GM12873 (cell line): Measurements from ENCODE around the gene SLC35D1.

Experiments
- CTCF ChIP-seq: IDR thresholded peaks from 2 replicates; pipeline ENCODE4 v1.5.1; 2012; ENCODE audit warnings: low read depth, mild to moderate bottlenecking, moderate library complexity, low read length, control low read depth; ENCODE audit not compliant: insufficient read depth; ENCODE audit errors: missing control alignments

Gene SLC35D1

GRCh38 chr1:67044631-67045270 lies 9.2 kb downstream of the SLC35D1 start:
- no peak for TF ChIP-seq CTCF

GRCh38 chr1:67043366-67043765 lies 10.6 kb downstream of the SLC35D1 start:
- TF ChIP-seq CTCF = no peak

DNA sequence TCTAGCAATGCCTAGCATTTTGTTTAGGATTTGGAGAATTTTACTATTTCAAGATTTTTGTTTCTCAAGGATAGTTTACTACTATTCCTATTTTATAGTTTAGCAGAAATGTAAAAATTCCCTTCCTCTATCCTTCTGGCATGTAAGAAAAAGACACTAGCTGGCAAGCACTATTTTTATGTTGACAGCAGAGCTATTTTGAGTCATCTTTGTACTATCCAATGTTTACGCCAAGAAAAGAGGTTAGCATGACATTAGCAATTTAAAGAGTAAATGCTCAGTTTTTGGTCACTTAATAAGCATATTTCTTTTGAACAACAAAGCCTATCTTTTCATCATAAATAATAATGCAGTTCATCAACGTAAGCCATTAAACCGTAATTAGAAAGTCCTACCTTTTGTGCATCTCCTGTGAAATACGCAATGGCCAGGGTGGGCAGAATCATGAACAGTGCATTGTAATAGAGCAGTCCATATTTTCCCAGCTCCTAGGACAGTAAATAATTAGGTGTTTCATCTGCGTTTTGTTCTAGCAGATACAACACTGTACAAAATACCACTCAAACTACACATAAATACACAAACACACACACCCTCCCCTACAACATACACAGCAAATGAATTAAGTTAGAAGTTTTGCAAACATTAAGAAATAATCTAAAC lies 12.0 kb downstream of the SLC35D1 start:
- TF ChIP-seq CTCF = no peak

- no peak for TF ChIP-seq CTCF
These were observed 13.5 kb downstream of the SLC35D1 start for GRCh38 chr1:67040405-67040804.

- no peak for TF ChIP-seq CTCF
These were observed 22.1 kb downstream of the SLC35D1 start for GRCh38 chr1:67031859-67032247.

- no peak for TF ChIP-seq CTCF
These were observed 22.7 kb downstream of the SLC35D1 start for GRCh38 chr1:67031121-67031858.

DNA sequence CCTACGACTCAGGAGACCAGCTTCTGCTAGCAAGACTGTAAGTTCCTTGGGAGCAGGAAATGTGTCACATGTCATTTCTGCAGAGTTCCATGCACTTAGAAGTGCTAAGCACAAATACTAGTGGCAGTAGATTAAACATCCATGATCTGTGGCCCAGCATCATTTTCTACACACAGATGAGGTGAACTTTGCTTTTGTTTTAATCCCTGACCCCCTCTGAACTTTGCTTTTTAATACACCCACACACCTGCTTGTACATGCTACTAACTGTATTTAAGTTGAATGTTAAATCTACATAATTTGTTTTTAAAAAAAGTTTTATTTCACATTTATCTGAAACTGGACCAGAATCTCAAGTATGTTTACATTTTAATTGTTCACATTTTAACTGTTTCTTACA lies 24.5 kb downstream of the SLC35D1 start:
- TF ChIP-seq CTCF = no peak
